ENCODE measurements around the gene TOM1L2.

DNA sequence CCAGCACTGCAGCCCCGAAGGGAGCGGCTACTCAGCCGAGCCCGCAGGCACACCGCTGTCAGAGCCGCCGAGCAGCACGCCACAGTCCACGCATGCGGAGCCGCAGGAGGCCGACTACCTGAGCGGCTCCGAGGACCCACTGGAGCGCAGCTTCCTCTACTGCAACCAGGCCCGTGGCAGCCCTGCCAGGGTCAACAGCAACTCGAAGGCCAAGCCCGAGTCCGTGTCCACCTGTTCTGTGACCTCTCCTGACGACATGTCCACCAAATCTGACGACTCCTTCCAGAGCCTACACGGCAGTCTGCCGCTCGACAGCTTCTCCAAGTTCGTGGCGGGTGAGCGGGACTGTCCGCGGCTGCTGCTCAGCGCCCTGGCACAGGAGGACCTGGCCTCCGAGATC lies 177.8 kb downstream of the TOM1L2 start:
- no peak for TF ChIP-seq CTCF (IDR thresholded peaks at IDR 0.05; ENCODE audit: low read depth, low read length, poor library complexity, severe bottlenecking)
- TF ChIP-seq EZH2phosphoT487 (IDR thresholded peaks at IDR 0.05; ENCODE audit: borderline replicate concordance, low read length), result no peak
